OCI-LY7 (cell line): Measurements from ENCODE around the gene UGP2.

Source experiments
- CTCF ChIP-seq: fragments of 200-600 bp; sonication (generic); conservative IDR thresholded peaks from 2 replicates; pipeline ENCODE4 v1.5.1; 2014; ENCODE audit warnings: mild to moderate bottlenecking, antibody characterized with exemption, low read length, moderate library complexity, mixed read lengths
- EZH2phosphoT487 ChIP-seq: fragments of 200-600 bp; sonication (generic); IDR thresholded peaks from 2 replicates; pipeline ENCODE4 v1.6.1; 2018; ENCODE audit warnings: low read depth, borderline replicate concordance, mild to moderate bottlenecking, mixed run types, antibody characterized with exemption, low read length, moderate library complexity, mixed read lengths

GRCh38 chr2:63894167-63894566, 52.5 kb downstream of the UGP2 start:
- TF ChIP-seq CTCF = no peak
- TF ChIP-seq EZH2phosphoT487 = no peak
